GM12801 (cell line): ENCODE results near the gene CAMSAP1.

Experiments
- TF ChIP-seq, protein P1 (sequence below): IDR thresholded peaks from one replicate; pipeline ENCODE4 v1.5.1; 2011; ENCODE audit warnings: control low read depth; ENCODE audit not compliant: insufficient read length; ENCODE audit errors: extremely low read depth

Gene CAMSAP1

DNA sequence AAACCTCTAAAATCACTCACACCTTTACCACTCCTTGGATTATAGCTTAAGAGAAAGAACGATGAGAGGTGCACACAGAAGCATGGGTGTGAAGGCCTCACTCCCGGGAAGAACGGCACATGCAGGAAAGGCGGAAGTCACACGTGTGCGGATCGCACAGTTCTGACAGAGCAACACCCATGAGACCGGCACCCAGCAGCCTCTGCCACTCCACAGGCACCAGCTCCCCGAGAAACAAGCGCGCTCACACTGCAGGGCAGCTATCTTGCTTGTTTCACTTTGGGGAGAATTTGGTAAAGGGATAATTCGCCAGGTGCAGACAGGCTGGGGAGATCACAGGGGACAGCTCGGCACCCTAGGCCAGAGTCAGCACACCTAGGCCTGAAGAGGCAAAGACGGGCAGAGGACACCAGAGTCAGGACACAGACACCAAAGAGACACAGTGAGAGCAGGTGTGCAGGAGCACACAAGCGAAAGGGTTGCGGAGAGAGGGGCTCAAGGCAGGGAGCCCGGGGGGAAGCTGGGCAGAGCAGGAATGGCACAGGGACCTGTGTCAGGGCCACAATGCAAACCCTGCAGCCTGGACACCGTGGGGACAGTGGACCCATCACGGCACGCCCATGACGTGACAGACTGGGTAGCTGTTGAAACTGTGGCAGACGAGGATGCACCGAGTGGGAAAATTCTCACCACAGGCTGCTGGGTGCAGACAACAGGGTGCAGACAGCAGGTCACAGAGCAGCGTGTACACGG is 81.7 kb downstream of the CAMSAP1 start:
- TF ChIP-seq, protein P1, sequence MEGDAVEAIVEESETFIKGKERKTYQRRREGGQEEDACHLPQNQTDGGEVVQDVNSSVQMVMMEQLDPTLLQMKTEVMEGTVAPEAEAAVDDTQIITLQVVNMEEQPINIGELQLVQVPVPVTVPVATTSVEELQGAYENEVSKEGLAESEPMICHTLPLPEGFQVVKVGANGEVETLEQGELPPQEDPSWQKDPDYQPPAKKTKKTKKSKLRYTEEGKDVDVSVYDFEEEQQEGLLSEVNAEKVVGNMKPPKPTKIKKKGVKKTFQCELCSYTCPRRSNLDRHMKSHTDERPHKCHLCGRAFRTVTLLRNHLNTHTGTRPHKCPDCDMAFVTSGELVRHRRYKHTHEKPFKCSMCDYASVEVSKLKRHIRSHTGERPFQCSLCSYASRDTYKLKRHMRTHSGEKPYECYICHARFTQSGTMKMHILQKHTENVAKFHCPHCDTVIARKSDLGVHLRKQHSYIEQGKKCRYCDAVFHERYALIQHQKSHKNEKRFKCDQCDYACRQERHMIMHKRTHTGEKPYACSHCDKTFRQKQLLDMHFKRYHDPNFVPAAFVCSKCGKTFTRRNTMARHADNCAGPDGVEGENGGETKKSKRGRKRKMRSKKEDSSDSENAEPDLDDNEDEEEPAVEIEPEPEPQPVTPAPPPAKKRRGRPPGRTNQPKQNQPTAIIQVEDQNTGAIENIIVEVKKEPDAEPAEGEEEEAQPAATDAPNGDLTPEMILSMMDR, result no peak

DNA sequence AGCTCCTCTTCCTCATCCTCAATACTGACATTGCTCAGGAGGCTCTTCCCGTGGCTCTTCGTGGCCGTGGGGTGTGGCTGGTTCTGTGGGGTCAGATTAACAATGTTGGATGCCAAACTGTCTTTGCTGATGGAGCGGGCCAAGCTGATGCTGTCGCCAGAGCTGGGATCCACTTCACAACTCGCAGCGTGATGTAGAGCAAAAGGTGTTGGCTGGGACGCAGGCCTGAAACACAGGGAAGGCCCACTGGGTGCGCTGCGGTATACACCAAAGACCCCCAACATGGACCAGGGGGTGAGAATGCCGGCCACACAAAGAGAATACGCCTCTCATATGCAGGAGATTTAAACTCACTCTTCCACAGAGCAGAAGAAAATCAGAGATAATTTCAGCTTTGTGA is 84.3 kb downstream of the CAMSAP1 start:
- TF ChIP-seq, protein P1, result no peak

DNA sequence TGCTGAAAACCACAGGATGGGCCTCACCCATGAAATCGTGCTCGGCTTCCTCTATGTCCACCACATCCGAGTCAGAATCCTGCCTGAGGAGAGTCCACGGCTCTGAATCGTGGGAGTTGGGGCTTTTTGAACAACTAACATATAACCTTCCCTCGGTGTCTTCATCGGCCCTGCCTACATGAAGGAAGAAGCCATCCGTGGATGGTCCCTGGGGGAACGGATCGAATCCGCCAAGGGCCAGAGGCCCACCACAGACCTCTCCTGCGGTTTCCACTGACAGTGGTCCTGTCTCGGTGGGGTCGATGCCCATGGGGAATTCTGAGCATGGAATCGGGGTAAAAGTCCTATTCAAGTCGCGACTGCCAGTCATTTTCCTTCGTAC is 85.0 kb downstream of the CAMSAP1 start:
- TF ChIP-seq, protein P1, result no peak

DNA sequence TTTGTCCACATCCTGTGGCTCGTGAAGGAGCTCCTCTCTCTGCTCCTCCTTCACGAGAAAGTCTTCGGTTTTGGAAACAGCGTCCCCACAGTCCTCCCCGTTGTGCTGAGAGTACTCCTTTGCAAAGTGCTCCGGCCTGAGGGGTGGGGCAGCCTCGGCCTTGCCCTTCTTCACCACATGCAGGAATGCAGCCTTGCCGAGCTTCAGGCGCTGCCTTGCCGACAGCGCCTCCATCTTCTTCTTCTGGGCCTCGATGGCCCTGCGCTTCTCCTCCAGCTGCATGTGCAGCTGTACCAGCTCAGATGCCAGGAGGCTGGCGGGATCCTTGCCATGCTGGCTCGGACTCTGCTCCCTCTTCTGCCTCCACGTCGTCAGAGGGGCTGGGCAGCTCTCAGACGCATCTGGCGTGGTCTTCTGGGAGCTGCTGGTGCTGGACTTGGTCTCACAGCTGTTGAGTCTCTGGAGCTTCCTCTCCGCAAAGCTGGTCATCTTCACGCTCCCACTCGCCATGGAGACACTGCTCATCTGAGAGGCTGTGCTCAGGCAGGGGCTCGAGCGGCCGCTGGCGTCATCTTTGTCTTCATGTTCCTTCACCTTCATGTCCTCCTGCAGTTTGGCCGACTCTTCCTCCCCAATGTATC is 85.5 kb downstream of the CAMSAP1 start:
- TF ChIP-seq, protein P1, result no peak

GRCh38 chr9:135821116-135821515 is 86.2 kb downstream of the CAMSAP1 start:
- TF ChIP-seq, protein P1, result no peak

- TF ChIP-seq, protein P1, result no peak
Measured at GRCh38 chr9:135820661-135821060, 86.7 kb downstream of the CAMSAP1 start.

GRCh38 chr9:135819905-135820304 is 87.4 kb downstream of the CAMSAP1 start:
- TF ChIP-seq, protein P1, result no peak
